Astrocyte (in vitro differentiated cells and primary cell): ENCODE measurements around the gene SERPINE1.

Source experiments
- EZH2 ChIP-seq: IDR thresholded peaks from 2 replicates; pipeline ENCODE4 v1.6.1; 2012; ENCODE audit warnings: mild to moderate bottlenecking, low read length, inconsistent platforms; ENCODE audit not compliant: insufficient read depth
- TF ChIP-seq, protein P1 (sequence below): IDR thresholded peaks from 2 replicates; pipeline ENCODE4 v1.5.1; 2011; ENCODE audit warnings: low read depth, mild to moderate bottlenecking, inconsistent platforms, low read length, moderate library complexity; ENCODE audit not compliant: insufficient read depth

DNA sequence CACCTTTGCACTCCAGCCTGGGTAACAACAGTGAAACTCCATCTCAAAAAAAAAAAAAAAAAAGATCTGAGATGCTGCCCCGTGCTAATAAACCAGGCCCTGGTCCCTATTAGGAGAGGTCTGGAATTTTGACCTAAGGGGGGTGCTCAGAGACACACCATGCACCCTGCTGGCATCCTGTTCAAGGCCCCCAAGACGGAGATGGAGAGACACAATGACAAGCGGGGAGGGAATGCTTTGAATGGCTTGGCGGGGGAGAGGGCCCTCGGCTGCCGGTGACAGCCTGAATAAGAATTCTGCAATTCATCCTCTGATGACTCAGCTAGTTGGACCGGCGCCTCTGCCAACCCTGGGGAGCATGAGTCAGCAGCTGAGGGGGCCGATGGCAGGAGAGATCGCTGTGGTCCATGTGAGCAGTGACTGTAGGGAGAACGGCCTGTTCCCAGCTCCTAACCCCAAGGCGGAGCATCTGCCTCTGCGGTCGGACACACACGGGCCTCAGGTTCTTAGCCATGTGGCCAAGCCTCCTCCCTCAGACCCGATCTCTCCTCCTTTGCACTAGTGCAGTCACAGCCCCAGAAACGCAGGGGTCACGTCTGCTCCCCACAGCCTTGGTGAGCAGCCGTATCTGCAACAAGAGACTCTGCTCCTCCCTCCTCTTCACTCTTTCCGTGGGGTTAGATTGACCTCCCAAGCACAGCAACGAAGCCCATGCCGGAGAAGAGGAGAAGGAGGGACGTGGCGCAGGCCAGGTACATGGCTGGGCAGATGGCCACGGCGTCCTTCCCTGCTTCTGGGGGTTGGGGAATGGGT, 26.7 kb upstream of the SERPINE1 start:
- TF ChIP-seq, protein P1, sequence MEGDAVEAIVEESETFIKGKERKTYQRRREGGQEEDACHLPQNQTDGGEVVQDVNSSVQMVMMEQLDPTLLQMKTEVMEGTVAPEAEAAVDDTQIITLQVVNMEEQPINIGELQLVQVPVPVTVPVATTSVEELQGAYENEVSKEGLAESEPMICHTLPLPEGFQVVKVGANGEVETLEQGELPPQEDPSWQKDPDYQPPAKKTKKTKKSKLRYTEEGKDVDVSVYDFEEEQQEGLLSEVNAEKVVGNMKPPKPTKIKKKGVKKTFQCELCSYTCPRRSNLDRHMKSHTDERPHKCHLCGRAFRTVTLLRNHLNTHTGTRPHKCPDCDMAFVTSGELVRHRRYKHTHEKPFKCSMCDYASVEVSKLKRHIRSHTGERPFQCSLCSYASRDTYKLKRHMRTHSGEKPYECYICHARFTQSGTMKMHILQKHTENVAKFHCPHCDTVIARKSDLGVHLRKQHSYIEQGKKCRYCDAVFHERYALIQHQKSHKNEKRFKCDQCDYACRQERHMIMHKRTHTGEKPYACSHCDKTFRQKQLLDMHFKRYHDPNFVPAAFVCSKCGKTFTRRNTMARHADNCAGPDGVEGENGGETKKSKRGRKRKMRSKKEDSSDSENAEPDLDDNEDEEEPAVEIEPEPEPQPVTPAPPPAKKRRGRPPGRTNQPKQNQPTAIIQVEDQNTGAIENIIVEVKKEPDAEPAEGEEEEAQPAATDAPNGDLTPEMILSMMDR: no peak
- no peak for TF ChIP-seq EZH2
